GM12872 (cell line): ENCODE data around the gene UMAD1.

Experiments
- TF ChIP-seq, protein P1 (sequence below): IDR thresholded peaks from 3 replicates; pipeline ENCODE4 v1.5.1; 2011; ENCODE audit warnings: low read depth, mild to moderate bottlenecking, low read length, moderate library complexity; ENCODE audit not compliant: insufficient read depth

UMAD1 gene

DNA sequence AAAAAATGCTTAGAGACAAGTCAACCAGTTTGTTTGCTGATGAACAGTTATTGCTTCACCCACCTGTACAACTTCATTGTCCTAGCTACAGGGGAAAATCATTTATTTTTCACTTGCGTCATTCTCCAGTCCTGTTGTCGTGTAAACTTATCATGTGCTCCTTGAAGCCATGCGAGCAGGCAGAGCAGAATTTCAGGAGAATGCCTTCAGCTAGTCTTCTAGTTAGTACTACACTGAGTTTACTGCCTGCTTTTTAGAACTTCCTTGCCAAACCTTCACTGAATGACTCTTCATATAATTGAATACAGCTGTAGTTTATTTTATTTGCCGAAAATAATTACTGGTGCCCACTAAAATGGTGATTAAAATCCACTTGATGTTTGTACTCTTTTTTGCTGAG lies 62.3 kb downstream of the UMAD1 start:
- TF ChIP-seq, protein P1, sequence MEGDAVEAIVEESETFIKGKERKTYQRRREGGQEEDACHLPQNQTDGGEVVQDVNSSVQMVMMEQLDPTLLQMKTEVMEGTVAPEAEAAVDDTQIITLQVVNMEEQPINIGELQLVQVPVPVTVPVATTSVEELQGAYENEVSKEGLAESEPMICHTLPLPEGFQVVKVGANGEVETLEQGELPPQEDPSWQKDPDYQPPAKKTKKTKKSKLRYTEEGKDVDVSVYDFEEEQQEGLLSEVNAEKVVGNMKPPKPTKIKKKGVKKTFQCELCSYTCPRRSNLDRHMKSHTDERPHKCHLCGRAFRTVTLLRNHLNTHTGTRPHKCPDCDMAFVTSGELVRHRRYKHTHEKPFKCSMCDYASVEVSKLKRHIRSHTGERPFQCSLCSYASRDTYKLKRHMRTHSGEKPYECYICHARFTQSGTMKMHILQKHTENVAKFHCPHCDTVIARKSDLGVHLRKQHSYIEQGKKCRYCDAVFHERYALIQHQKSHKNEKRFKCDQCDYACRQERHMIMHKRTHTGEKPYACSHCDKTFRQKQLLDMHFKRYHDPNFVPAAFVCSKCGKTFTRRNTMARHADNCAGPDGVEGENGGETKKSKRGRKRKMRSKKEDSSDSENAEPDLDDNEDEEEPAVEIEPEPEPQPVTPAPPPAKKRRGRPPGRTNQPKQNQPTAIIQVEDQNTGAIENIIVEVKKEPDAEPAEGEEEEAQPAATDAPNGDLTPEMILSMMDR: no peak

DNA sequence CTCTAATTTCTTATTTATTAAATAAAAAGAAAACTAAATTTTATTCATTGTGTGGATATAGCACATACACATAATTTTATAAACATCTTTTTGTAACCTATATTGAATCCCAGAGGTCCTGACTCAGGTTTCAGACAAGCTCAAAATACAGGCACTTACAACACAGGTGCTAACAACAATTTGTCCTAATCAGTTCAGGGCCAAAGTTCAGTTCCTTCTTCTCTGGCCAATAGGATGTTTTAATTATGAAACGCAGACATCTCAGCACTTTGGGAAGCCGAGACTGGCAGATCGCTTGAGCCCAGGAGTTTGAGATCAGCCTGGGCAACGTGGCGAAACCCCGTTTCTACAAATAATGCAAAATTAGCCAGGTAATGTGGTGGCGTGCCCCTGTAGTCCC lies 62.9 kb downstream of the UMAD1 start:
- TF ChIP-seq, protein P1: no peak

DNA sequence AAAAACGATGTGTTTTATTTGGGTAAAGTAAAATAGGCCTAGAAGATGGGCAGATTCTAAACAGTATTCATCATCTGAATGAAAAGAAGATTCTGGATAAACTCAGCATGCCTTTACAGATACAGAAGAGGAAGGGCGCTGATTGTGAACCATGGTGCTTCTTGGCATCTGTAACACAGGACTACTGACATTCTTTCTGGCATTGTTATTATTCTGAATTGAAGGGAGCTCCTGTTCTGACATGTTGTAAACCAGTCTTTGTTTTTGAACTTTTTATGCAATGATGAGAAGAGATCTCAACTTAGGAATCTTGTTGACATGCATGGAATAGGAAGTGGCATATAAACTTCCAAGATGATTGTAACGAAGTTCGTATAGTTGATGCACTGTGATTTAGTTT lies 64.3 kb downstream of the UMAD1 start:
- TF ChIP-seq, protein P1: no peak

DNA sequence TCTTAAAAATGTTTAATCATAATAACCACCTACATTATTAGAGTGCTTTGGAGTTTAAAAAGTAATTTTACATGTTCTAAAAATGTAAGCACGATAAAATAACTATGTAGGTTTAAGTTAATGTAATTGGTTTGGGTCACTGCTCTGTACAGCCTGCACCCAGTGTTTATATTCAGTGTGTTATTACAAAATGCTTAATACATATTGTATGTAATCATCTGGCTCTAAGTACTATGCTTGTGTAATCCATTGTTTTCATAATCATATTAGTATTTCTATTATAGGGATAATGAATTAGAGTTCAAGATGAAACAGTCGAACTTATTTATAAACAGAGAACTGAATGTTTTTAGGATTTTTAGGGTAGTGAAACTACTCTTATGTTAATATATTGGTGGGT lies 64.8 kb downstream of the UMAD1 start:
- TF ChIP-seq, protein P1: no peak

DNA sequence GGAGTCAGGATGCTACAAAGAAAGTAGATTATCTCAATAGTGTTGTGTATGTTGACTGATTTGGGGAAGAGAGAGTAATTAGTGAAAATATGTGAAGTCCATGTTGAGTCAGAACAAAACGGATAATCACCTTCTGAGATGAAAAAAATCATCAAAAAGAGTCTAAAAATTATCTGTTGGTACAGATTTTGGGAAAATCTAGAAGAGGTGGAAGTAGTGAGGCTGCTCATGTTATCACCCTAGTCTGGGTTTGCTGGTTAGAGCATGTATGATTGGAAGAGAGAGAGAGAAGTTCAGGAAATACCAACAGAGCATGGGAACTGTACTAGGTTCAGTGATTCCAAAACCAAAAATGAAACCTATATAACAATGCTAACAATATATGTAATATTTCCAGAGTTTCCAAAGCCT lies 65.6 kb downstream of the UMAD1 start:
- TF ChIP-seq, protein P1: no peak

DNA sequence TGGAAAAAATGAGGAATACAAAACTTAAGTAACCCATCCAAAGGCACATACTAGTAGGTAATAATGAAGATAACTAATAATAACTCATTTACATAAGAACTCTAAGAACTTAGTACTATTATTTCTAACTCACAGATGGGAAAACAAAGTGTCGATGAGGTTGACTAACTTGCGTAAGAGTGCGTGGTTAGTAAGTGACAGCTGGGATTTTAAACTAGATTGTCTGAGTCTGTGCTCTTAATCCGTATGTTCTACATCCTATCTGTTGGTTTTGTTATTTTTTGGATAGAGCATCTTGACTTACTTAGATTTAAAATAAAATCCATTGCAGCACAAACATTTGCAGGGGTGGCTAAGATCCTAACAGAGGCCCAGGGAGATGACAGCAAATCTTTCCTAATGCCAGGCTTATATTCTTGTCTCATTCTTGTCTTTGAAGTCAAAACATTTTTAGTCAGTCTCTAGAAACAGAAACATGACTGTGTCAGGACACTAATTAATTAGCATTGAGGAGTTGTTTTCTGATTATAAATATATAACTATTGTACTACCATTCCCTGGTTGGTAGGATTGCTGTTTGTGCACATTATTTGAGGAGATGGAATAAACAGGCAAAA lies 66.1 kb downstream of the UMAD1 start:
- TF ChIP-seq, protein P1: no peak

DNA sequence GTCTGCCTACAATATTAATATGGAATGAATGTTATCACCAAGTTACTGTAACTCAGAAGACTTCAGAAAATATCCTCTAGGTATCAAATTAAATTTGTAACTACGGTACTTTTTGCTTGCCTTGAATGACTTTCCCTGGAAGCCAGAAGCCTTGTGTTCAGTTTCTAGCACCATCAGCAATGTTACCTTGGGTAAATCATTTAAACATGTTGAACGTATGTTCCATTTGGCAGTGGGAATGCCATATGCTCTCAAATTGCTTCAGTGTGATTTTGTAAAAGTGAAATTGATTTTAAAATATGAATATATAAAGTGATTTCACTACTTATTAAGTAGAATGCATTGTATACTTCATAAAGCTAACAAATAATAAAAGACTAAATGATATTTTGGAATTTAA lies 66.7 kb downstream of the UMAD1 start:
- TF ChIP-seq, protein P1: no peak
